ENCODE measurements around the gene BANP.
A peak's percentile ranks its signal among the peaks of the same experiment; 100 is the strongest.
"Not testable (repeated sequence)": the region's sequence is repeated elsewhere in the genome, so short reads cannot be mapped to it uniquely, and the experiment has no call there.

BANP gene

GRCh38 chr16:87983072-87983736, 32.0 kb downstream of the BANP start:
- DNase-seq; H2BK120ac ChIP-seq (ENCODE audit: low read depth, low read length); H3K4me2 ChIP-seq (ENCODE audit: low read length, poor library complexity, severe bottlenecking); H2BK5ac ChIP-seq (ENCODE audit: low read depth, low read length, poor library complexity, severe bottlenecking); H3K9me3 ChIP-seq (ENCODE audit: control insufficient read depth, low read length); H2BK15ac ChIP-seq (ENCODE audit: low read depth, poor library complexity, severe bottlenecking); H2AK5ac ChIP-seq (ENCODE audit: low read length, severe bottlenecking); H3K18ac ChIP-seq (ENCODE audit: low read depth in 1 of 2, low read length in 2 of 2); H3K23ac ChIP-seq (ENCODE audit: low read length in 2 of 2); H3K4ac ChIP-seq (ENCODE audit: low read depth in 1 of 2, low read length in 2 of 2); H3K4me3 ChIP-seq (ENCODE audit: insufficient read depth in 1 of 2, low read depth in 1 of 2, low read length in 2 of 2); H2BK12ac ChIP-seq (ENCODE audit: low read length in 2 of 2); H2AFZ ChIP-seq (ENCODE audit: low read depth, low read length); H3K27me3 ChIP-seq (ENCODE audit: control insufficient read depth in 1 of 2, insufficient read depth in 1 of 2, low read length in 2 of 2); H3K14ac ChIP-seq (ENCODE audit: low read length in 2 of 2); H3K27ac ChIP-seq (ENCODE audit: low read length, poor library complexity, severe bottlenecking); H4K91ac ChIP-seq (ENCODE audit: low read length): not testable (repeated sequence)
- Histone ChIP-seq H3K9ac (ENCODE audit: low read length) (peak overlapping the region; percentile 73), H4K8ac (ENCODE audit: low read length) (peak overlapping the region; percentile 23), H3K4me1 (ENCODE audit: control insufficient read depth, insufficient read depth, low read depth, low read length) (peaks cover 14% of the 10 kb centered on the region), H3K36me3 (ENCODE audit: control insufficient read depth in 1 of 2, insufficient read depth in 2 of 2, low read depth in 1 of 2, low read length in 2 of 2) (peaks cover 25 to 33% of the 10 kb centered on the region in 2 experiments), H3K79me1 (replicated peaks; ENCODE audit: low read length, poor library complexity, severe bottlenecking) (peaks cover 22% of the 10 kb centered on the region)
- 53% methylated on average over 19 of the region's 20 CpGs for WGBS

- not testable (repeated sequence) for H4K8ac ChIP-seq (ENCODE audit: low read length); H3K18ac ChIP-seq (ENCODE audit: low read depth in 1 of 2, low read length in 2 of 2); H3K23ac ChIP-seq (ENCODE audit: low read length in 2 of 2); H3K4ac ChIP-seq (ENCODE audit: low read depth in 1 of 2, low read length in 2 of 2); H2BK12ac ChIP-seq (ENCODE audit: low read length in 2 of 2); H3K14ac ChIP-seq (ENCODE audit: low read length in 2 of 2); H2AFZ ChIP-seq (ENCODE audit: low read depth, low read length); H3K4me3 ChIP-seq (ENCODE audit: insufficient read depth in 1 of 2, low read depth in 1 of 2, low read length in 2 of 2); H2BK5ac ChIP-seq (ENCODE audit: low read depth, low read length, poor library complexity, severe bottlenecking); H2AK5ac ChIP-seq (ENCODE audit: low read length, severe bottlenecking); H2BK120ac ChIP-seq (ENCODE audit: low read depth, low read length); H3K4me2 ChIP-seq (ENCODE audit: low read length, poor library complexity, severe bottlenecking); H3K27ac ChIP-seq (ENCODE audit: low read length, poor library complexity, severe bottlenecking); H3K27me3 ChIP-seq (ENCODE audit: control insufficient read depth in 1 of 2, insufficient read depth in 1 of 2, low read length in 2 of 2); H2BK15ac ChIP-seq (ENCODE audit: low read depth, poor library complexity, severe bottlenecking); H3K9me3 ChIP-seq (ENCODE audit: control insufficient read depth, low read length); H4K91ac ChIP-seq (ENCODE audit: low read length)
- H3K79me1 ChIP-seq (replicated peaks; ENCODE audit: low read length, poor library complexity, severe bottlenecking): peaks cover 21% of the 10 kb centered on the region
- peaks cover 14% of the 10 kb centered on the region for H3K4me1 ChIP-seq (ENCODE audit: control insufficient read depth, insufficient read depth, low read depth, low read length)
- H3K36me3 ChIP-seq (ENCODE audit: control insufficient read depth in 1 of 2, insufficient read depth in 2 of 2, low read depth in 1 of 2, low read length in 2 of 2): peaks cover 28% of the 10 kb centered on the region in 2 experiments
- 53% methylated on average over 5 of the region's 7 CpGs for WGBS
- peak; percentile 53 for DNase-seq
- peak overlapping the region; percentile 73 for H3K9ac ChIP-seq (ENCODE audit: low read length)
Observed at GRCh38 chr16:87983737-87984097, 32.5 kb downstream of the BANP start.

- H3K27me3 ChIP-seq (ENCODE audit: control insufficient read depth in 1 of 2, insufficient read depth in 1 of 2, low read length in 2 of 2); H3K27ac ChIP-seq (ENCODE audit: low read length, poor library complexity, severe bottlenecking); H2BK120ac ChIP-seq (ENCODE audit: low read depth, low read length); H3K4me2 ChIP-seq (ENCODE audit: low read length, poor library complexity, severe bottlenecking); H3K14ac ChIP-seq (ENCODE audit: low read length in 2 of 2); H3K4me3 ChIP-seq (ENCODE audit: insufficient read depth in 1 of 2, low read depth in 1 of 2, low read length in 2 of 2); H3K4ac ChIP-seq (ENCODE audit: low read depth in 1 of 2, low read length in 2 of 2); DNase-seq; H2AK5ac ChIP-seq (ENCODE audit: low read length, severe bottlenecking); H2BK5ac ChIP-seq (ENCODE audit: low read depth, low read length, poor library complexity, severe bottlenecking); H2BK12ac ChIP-seq (ENCODE audit: low read length in 2 of 2); H2BK15ac ChIP-seq (ENCODE audit: low read depth, poor library complexity, severe bottlenecking); H2AFZ ChIP-seq (ENCODE audit: low read depth, low read length); H3K23ac ChIP-seq (ENCODE audit: low read length in 2 of 2); H4K8ac ChIP-seq (ENCODE audit: low read length); H4K91ac ChIP-seq (ENCODE audit: low read length); H3K18ac ChIP-seq (ENCODE audit: low read depth in 1 of 2, low read length in 2 of 2); H3K9me3 ChIP-seq (ENCODE audit: control insufficient read depth, low read length): not testable (repeated sequence)
- Histone ChIP-seq H3K36me3 (ENCODE audit: control insufficient read depth in 1 of 2, insufficient read depth in 2 of 2, low read depth in 1 of 2, low read length in 2 of 2) (peaks cover 25 to 28% of the 10 kb centered on the region in 2 experiments), H3K79me1 (replicated peaks; ENCODE audit: low read length, poor library complexity, severe bottlenecking) (peaks cover 19% of the 10 kb centered on the region), H3K9ac (ENCODE audit: low read length) (peak overlapping the region; percentile 73), H3K4me1 (ENCODE audit: control insufficient read depth, insufficient read depth, low read depth, low read length) (peaks cover 14% of the 10 kb centered on the region)
- 95% methylated on average over 15 of the region's 15 CpGs for WGBS
Observed at GRCh38 chr16:87984180-87984579, 32.9 kb downstream of the BANP start.

GRCh38 chr16:87984632-87985267, 33.5 kb downstream of the BANP start:
- Histone ChIP-seq H2BK15ac (ENCODE audit: low read depth, poor library complexity, severe bottlenecking) (no peak overlapping the region), H3K27me3 (ENCODE audit: control insufficient read depth in 1 of 2, insufficient read depth in 1 of 2, low read length in 2 of 2) (no peaks in the 10 kb centered on the region), H3K4me2 (ENCODE audit: low read length, poor library complexity, severe bottlenecking) (no peak overlapping the region), H2AK5ac (ENCODE audit: low read length, severe bottlenecking) (no peak overlapping the region), H3K23ac (ENCODE audit: low read length in 2 of 2) (no peak overlapping the region), H3K4me1 (ENCODE audit: control insufficient read depth, insufficient read depth, low read depth, low read length) (peaks cover 14% of the 10 kb centered on the region), H3K9me3 (ENCODE audit: control insufficient read depth, low read length) (no peaks in the 10 kb centered on the region), H3K14ac (ENCODE audit: low read length in 2 of 2) (no peak overlapping the region), H3K4me3 (ENCODE audit: insufficient read depth in 1 of 2, low read depth in 1 of 2, low read length in 2 of 2) (no peak overlapping the region), H2BK120ac (ENCODE audit: low read depth, low read length) (no peak overlapping the region), H3K4ac (ENCODE audit: low read depth in 1 of 2, low read length in 2 of 2) (no peak overlapping the region), H3K79me1 (replicated peaks; ENCODE audit: low read length, poor library complexity, severe bottlenecking) (peaks cover 21% of the 10 kb centered on the region), H4K8ac (ENCODE audit: low read length) (no peak overlapping the region), H2BK5ac (ENCODE audit: low read depth, low read length, poor library complexity, severe bottlenecking) (no peak overlapping the region), H2BK12ac (ENCODE audit: low read length in 2 of 2) (no peak overlapping the region), H3K27ac (ENCODE audit: low read length, poor library complexity, severe bottlenecking) (no peak overlapping the region), H3K9ac (ENCODE audit: low read length) (peak overlapping the region; percentile 73), H3K36me3 (ENCODE audit: control insufficient read depth in 1 of 2, insufficient read depth in 2 of 2, low read depth in 1 of 2, low read length in 2 of 2) (peaks cover 22 to 31% of the 10 kb centered on the region in 2 experiments), H3K18ac (ENCODE audit: low read depth in 1 of 2, low read length in 2 of 2) (no peak overlapping the region), H2AFZ (ENCODE audit: low read depth, low read length) (no peak overlapping the region), H4K91ac (ENCODE audit: low read length) (no peak overlapping the region)
- WGBS: 96% methylated on average over 28 of the region's 28 CpGs
- no peak for DNase-seq

All from mesenchymal stem cell (in vitro differentiated cells and primary cell).